NCI-H128 (cell line): ENCODE results near the gene LCOR.

Source experiments
- DNase-seq: peaks from one replicate; lab custom pipeline; 2025; ENCODE audit not compliant: unreplicated experiment; lab: John Stamatoyannopoulos, UW

The LCOR gene

DNA sequence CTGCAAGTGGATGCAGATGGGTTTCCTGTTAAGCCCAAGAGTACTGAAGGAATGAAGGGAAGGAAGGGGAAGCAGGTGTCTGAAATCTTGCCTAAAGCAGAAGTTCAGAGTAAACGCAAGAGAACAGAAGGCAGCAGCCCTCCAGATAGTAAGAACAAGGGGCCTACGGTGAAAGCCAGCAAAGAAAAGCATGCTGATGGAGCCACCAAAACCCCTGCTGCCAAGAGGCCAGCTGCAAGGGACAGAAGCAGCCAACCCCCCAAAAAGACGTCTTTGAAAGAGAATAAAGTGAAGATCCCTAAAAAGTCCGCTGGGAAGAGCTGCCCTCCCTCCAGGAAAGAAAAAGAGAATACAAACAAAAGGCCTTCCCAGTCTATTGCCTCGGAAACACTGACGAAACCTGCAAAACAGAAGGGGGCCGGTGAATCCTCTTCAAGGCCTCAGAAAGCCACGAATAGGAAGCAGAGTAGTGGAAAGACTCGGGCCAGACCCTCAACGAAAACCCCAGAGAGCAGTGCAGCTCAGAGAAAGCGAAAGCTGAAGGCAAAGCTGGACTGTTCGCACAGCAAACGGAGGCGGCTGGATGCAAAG is 152.5 kb downstream of the LCOR start:
- DNase-seq, result no peak

DNA sequence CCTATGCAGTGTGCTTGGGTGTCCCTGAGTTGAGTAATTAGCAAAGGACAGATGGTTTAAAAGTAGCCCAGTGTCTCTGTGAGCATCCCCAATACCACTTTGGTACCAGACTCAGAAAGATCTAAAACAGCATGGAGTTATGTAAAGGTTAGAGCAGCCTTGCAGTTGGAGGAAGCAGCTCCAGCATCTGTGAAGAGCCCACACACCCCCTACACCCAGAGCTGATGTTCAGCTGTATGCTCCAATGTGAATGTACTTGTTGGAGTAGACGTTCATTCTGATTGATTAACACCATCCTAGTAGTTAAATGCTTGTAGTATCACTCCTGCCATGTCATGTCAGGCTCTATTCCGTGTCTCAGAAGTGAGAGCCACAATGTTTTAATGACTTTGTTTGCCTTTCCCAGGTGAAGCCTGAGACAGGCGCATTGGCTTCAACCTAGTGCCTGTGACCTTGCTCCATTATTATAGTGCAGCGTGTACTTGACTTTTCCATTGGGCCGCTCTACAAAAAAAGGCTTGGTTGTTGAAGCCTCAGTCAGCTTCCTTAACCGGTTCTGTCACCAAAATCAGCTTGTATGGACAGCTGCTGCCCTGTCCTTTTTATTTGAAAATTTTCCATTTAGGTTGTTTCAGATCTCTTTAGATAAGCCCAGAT is 154.2 kb downstream of the LCOR start:
- no peak for DNase-seq

DNA sequence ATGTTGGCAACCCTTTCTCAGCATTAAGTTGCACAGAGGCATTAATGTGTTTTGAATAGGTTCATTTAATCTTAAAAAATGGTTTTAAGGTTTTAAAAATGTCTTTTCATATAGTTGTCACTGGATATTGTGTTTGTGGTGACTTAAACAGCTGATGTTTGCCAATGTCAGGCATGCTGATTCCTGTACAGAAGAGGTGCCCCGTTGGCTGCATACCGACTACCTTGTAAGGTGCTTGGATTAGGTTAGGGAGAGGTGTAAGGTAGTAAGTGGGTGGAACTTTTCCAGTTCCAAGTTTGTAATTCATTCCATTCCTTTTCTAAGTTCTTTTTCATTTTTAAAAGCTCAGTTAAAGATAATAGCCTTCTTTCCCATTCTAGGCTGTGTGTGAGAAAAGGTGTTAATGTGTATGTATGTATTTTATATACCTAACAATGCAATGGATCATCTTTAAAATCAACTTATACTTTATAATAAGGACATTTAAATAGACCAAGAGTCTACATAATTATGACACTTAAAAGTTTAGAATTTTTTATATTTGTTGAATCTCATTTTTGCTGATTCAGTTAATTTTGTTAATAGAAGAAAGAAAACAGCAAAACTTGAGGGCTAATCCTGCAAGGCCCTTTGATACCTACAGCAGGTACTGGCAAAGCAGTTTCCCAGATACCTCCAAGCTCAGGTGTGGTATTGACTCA is 155.2 kb downstream of the LCOR start:
- DNase-seq, result no peak

DNA sequence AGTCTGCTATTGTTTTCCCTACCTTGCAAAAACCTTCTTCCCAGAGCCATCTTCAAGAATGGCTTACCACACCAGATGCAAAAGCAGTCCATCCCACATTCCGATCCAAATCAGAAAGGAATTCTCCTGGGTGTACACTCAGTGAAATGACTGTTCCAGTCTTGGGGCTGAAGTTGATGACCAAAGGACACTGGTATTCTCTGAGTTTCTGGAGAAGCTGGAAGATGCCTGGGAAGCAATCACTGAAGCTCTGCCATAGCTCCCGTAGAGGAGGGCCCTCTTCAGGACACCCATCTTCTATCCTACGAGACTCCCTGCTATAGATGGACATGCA is 155.7 kb downstream of the LCOR start:
- no peak for DNase-seq

DNA sequence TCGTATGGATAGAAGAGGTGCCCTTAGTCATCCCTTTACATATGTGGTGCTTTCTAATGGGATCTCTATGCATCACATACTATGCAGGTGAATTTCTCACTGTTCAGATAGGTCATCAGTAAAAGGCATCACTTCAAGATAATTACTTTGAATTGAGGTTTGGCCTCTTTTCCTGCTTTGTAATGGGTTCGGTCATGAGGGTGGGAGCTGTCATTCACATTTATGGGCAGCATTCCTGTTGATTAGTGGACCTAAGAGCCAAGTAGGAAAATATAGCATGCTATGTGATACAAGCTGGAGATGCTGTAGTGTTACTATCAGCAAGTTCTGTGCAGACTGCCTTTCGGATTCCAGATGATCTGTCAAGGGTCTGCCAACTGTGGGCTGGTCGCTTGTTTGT is 156.3 kb downstream of the LCOR start:
- DNase-seq, result no peak

DNA sequence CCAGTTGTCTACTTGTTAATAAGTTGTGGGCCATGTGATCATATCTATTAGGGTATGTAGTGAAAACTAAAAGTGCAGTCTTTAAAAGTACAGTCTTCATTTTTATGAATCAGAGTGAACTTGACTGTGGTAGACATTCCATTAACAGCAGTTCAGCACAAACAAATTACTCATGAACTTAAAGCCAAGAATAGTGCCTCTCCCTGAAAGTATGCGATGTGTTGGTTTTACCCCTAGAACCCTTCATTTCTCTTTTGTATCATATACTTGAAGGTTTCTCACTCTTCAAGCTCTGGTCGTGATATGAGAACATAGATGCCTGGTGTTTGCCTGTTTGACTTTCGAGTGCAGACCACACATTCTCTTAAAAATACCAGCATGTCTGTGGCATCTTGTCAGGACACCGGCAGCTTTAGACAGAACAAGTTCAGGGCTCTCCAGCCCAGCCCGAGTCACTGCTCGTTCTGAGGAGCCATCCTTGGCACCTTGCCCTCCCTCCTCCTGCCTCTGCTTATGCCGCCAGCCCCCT is 159.3 kb downstream of the LCOR start:
- no peak for DNase-seq

DNA sequence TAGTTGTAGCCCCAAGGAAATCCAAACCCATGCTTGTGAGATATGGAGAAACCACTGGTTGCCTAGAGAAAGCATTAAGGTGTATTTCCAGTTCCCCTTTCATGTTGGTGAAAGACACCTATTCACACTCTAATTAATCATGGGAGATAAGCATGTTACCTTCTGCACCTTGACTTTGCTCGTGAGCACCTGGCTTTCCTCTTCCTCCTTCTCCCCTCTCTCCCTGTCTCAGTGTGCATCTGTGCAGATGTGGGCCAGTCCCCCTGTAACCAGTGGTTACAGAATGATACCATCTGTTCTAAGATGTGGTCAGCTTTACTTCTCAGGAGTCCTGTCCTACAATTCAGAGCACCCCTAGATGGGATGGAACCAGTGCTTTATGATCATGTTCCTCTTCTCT is 160.6 kb downstream of the LCOR start:
- DNase-seq, result no peak

DNA sequence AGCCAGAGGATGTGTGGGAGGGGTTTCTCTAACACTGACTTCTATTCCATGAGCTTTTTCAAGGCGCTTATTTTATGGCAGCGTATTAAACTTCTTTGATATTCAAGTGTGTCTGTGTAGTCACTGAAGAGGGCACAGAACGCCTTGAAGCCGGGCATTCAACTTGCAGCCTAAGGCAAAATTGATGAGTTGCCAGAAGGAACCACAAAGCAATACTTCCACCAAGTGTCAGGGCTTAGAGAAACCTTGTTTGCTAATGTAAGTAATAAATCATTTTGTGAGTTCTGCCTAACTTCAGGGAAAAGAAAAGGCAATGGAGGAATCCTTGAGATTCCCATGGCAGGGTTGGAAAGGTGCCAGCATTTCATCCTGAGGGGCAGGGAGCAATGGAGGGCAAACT is 163.8 kb downstream of the LCOR start:
- no peak for DNase-seq

DNA sequence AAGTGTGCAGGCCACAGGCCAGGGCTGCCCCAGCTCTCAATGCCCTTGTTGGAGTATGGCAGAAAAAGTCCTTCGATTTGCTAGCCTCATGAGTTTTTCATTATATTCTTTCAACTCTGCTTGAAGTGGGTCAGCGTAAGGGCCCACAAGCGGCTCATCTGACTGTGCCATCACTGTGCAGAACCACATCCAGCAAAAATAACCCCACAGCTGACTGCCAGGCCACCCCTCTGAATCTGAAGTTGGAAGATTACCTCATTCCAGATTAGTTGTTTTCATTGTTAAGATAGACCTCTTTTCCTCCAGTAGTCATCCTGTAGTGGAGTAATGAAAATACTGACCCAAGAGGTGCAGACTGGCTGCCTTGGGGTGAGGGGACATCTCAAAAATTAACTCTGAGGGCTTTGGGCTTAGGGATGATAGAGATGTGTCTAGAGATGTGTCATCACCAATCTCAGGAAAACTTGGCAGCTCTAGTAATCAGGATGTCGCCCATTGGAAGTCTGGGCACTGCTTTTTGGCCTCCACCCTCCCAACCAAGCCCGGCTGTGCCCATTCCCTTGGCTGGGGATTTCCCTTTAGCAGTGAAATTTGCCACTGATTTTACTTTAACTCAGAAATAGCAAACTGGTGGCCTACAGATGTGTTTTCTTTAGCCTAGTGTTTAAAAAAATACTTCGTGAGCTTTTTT is 164.3 kb downstream of the LCOR start:
- DNase-seq, result no peak

DNA sequence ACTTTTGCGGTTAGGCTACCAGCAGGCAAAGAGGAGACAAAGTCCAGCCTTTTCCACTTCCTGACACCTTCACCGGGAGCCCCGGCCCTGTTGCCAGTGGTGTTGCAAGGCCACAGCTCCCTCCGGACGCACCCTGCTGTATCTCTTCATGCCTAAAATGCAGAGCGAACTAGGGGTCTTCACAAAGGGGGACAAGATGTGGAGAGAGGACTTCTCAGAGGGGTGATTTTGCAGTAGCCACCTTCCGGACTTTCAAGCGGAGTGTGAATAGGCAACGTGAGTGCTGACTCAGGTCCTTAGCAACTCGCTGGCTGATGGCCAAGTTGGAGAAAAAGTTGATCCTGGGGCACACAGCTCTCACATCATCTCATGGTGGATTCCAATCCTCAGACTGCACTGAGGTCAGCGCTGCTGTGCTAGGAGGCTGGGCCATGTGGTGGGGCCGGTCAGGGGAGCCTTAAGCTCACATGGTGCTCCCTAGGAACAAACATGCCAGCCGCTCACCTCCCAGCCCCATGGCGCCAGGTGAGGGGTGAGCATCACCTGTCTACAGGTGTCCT is 166.3 kb downstream of the LCOR start:
- DNase-seq, result no peak

DNA sequence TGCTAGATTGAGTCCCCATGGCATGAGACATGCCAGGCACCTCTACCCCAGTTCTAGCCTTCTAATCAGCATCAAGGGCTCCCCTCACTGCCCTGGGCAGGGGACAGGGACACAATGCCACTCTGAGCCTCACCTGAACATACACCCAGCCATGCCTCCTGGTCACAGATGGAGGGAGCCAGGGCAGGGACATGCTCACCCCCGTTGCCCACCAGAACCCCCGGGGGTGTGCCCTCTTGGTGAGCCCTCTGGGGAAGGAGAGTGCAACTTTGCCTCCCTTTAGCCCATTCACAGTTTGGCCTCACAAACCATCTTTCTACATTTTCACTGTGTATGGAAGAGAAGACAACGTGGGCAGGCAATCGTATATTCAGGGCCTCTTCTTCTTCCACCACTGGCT is 167.2 kb downstream of the LCOR start:
- DNase-seq, result no peak

DNA sequence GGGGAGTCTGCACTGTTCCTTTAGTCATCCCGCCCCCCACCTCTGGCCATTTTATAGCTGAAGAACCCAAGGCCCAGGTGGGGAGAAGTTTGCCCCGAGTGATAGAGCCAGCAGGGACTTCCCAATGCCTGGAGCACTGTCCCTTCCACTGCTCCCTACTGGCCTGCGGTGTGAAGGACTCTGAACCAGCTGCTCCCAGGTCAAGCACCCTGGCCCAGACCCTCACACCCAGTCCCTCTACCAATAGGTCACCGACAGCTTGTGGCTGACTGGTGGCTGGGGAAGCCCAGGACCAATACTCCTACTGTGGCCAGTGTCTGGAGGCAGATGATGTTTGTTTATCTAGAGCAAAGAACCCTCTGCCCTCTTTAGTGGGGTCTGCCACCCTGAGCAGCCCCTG is 167.9 kb downstream of the LCOR start:
- DNase-seq, result no peak

DNA sequence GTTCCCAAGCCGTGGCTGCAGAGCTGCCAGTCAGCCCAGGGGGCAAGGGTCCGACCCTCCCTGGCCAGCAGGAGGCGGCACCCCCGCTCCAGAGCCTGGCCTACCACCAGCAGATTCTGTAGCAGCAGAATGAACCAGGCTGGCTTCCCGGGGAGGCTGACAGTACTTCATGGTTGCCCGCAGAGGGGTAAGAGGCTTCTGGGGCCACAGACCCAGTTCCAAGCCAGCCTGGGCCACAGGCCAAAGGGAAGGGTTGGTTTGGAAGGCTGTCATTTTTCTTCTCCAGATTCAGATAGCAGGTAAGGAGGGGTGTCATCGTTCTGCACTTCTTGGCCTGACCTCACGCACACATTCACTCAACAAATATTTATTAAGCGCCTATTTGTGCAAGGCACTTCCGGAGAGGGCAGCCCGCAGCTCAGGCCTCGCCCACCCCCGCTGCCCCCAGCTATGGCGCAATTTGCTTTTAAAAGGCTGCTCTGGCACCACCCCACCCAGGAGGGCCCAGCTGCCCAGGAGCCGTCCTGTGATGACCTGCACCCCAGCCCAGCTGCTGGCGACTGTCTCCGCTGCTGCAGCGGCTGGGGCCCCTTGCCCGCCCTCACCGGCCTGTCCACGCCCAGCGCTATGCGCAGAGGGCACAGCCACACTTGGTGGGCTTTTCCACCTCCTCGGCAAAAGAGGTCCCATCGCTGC is 168.5 kb downstream of the LCOR start:
- DNase-seq, result no peak

DNA sequence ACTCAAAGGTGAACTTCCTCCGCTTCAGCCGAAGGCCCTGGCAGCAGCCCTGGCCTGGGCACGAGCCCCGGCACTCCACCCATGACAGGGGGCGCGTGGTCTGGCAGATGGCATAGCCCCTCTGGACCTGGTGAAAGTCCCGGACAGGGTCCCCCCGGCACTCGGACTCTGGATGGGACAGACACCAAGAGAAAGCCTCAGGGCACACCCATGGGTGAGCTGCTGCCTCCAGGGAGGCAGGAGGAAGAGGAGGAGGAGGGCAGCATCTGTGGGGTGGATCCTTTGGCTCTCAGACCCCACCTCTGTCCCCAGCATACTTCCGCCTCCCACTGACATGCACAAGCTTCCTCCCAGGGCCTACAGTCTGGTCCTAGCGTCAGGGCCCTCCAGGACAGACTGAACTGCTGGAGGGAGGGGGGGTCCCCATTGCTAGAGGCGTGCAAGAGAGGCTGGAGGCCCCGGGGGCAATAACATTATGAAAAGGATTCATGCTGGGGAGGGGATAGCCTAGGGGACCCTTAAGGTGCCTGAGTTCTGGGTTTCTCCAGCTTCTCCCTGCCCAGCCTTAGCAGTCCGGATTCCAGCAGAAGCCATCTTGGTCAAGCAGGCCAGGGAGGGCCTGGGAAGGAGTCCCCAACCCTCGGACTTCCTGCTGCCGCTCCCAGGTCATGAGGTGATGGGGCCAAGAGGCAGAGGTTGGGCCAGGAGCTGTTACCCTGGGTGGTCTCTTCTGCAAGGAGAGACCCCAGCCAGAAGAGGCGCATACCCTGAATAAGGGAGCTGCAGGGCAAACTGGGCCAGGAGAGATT is 169.3 kb downstream of the LCOR start:
- DNase-seq, result no peak

DNA sequence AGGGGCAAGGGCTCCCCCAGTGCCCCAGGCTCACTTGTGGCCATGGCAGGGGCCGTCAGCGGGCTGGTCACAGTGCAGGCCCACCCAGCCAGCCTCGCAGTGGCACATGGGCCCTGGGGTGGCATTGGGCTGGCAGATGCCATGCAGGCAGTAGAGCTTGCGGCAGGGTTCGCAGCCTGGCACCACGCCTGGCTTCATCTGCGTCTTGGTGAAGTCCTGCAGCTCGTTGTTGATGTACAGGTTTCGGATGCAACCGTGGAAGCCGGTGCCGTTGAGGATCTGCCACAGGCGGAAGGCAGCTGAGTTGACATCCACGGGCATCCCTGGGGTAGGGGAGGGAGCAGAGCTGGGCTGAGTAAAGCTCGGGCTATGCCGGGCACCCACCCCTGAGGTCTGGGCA is 170.6 kb downstream of the LCOR start:
- no peak for DNase-seq

DNA sequence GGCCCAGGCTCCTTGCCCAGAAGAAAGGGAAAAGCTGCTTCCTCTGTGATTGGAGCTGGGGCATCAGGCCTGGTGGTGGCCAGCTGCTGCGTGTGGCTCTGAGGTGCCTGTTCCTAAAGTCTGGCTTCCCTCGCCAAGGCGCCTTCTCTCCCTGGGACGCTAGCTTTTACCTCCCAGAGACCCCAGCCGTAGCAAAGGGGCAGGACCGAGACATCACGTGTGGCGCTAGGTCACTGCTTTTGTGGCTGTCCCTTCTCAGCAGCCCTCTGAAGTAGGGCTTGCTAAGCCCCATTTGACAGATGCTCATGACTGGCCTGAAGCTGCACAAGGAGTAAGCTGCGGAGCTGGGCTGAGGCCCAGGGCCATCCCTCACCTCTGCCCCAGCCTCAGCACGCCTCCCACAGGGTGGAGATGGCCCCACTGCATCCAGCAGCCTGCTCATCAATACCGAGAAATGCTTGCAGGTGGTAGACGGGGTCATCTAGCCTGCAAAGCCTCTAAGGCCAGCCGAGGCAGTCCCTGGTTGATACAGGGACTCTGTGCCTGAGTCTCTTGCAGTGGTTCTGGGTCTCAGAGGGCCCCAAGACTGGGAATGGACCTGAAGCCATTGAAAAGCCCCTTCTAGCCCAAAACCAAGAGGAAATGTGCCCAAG is 171.2 kb downstream of the LCOR start:
- no peak for DNase-seq

DNA sequence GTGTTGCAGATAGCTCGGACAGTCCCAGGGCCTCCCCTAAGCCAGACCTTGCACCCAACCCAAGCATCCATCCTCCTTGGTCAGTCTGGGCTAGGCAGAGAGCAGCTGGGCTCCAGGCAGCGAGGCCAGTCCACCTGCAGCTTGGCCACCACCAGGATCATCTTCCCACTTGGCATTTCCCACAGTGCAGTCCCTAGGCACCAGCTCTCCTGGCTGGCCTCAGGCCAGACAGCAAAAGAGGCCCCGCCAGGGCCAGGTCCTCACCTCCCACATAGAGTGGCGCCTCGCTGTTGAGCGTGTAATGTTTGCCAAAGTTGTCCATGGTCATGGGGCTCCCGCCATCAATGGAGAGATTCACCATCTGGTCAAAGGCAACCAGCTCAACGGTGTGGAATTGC is 171.7 kb downstream of the LCOR start:
- no peak for DNase-seq

DNA sequence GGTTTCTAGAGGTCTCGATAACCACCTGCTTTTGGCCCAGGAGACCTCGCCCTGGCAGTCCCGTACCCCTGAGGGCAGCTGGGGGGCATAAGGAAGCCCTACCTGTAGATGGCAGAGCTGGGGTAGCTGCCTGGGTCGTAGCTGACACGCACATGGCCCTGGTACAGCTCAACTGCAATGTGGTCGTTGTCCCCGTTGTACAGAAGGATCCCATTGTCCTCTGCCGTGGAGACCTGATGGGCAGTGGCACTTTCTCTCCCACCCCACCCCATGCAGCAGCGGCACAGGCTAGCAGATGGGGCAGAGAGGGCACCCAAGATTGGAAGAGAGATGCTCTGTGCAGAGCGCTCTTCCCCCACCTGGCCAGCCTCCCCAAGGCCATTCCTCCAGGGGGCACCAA is 172.5 kb downstream of the LCOR start:
- DNase-seq, result no peak

DNA sequence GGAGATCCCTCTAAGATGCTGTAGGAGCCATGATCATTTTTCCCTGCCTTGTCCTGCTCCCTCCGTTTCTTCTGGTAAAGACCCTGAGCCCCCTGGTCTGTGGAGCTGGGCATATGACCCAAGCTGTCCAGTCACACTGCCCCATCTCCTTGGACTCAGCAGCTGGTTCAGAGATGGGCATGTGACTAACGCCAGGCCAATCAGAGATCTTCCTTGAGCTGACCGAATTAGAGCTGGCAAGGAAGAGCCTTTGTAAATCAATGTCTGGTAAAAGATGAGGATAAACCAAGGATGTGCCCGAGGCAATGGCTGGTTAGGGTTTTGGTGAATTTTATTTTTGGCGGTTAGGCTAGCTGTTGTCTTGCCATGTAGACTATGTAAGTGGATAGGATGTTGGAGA is 173.3 kb downstream of the LCOR start:
- DNase-seq, result no peak

DNA sequence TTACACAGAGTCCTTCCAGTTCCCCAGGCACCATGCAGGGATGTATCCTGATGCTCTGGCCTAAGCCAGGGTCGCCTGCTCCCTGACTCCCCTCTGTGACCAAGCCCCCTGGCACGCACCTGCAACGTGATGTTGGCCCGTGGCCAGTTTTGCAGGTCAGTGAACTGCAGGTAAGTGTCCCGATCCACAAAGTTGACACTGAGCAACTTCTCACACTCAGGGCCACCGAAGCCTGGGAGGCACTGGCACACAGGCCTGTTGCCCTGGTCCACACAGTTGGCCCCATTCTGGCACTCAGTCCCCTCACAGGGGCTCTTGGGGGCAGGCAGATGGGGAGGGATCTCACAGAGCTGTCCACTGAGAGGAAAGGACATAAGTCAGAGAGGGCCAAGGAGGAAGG is 174.3 kb downstream of the LCOR start:
- DNase-seq, result no peak
